Mesenchymal stem cell (in vitro differentiated cells and primary cell): ENCODE data around the gene RHOBTB3.

Experiments used
- DNase-seq: peaks from one replicate; pipeline ENCODE4 v3.0.0-alpha.2; 2013
- H2AFZ ChIP-seq: one replicate; pipeline ENCODE4 v1.6.1; 2013; ENCODE audit warnings: low read depth, mild to moderate bottlenecking, control low read depth, inconsistent platforms, low read length, moderate library complexity
- H2AK5ac ChIP-seq: 2 replicates; pipeline ENCODE4 v1.6.1; 2013; ENCODE audit warnings: low read length, moderate library complexity, mild to moderate bottlenecking, inconsistent platforms; ENCODE audit not compliant: severe bottlenecking
- H2BK120ac ChIP-seq: one replicate; pipeline ENCODE4 v1.6.1; 2013; ENCODE audit warnings: low read depth, mild to moderate bottlenecking, inconsistent platforms, low read length, moderate library complexity
- H2BK12ac ChIP-seq, 2 experiments: one replicate each; pipeline ENCODE4 v1.6.1; 2013; ENCODE audit warnings: inconsistent platforms in 2 of 2, low read length in 2 of 2, mild to moderate bottlenecking in 2 of 2, moderate library complexity in 2 of 2, control low read depth in 1 of 2
- H2BK15ac ChIP-seq: one replicate; pipeline ENCODE4 v1.6.1; 2013; ENCODE audit warnings: mild to moderate bottlenecking, low read depth, inconsistent platforms; ENCODE audit not compliant: poor library complexity, severe bottlenecking
- H2BK5ac ChIP-seq: 2 replicates; pipeline ENCODE4 v1.6.1; 2013; ENCODE audit warnings: low read depth, mild to moderate bottlenecking, low read length, control low read depth, inconsistent platforms; ENCODE audit not compliant: poor library complexity, severe bottlenecking
- H3K14ac ChIP-seq, 2 experiments: one replicate each; pipeline ENCODE4 v1.6.1; 2013; ENCODE audit warnings: inconsistent platforms in 2 of 2, low read length in 2 of 2, control low read depth in 1 of 2, mild to moderate bottlenecking in 1 of 2, moderate library complexity in 1 of 2
- H3K18ac ChIP-seq, 2 experiments: one replicate each; pipeline ENCODE4 v1.6.1; 2013; ENCODE audit warnings: inconsistent platforms in 2 of 2, low read length in 2 of 2, control low read depth in 1 of 2, low read depth in 1 of 2, mild to moderate bottlenecking in 1 of 2
- H3K23ac ChIP-seq, 2 experiments: one replicate each; pipeline ENCODE4 v1.6.1; 2013; ENCODE audit warnings: inconsistent platforms in 2 of 2, low read length in 2 of 2, mild to moderate bottlenecking in 2 of 2, moderate library complexity in 2 of 2, control low read depth in 1 of 2
- H3K27ac ChIP-seq: 2 replicates; pipeline ENCODE4 v1.5.1; 2013; ENCODE audit warnings: mild to moderate bottlenecking, moderate library complexity, low read length, control low read depth, inconsistent platforms; ENCODE audit not compliant: poor library complexity, severe bottlenecking
- H3K27me3 ChIP-seq, 2 experiments: 2 replicates each; pipeline versions ENCODE4 v1.6.1 to v1.7.0; 2013; ENCODE audit warnings: low read length in 2 of 2, mild to moderate bottlenecking in 2 of 2, moderate library complexity in 2 of 2, control low read depth in 1 of 2, inconsistent platforms in 1 of 2; ENCODE audit not compliant: control insufficient read depth in 1 of 2, insufficient read depth in 1 of 2
- H3K36me3 ChIP-seq, 2 experiments: 2 replicates each; pipeline versions ENCODE4 v1.6.1 to v1.7.0; 2013; ENCODE audit warnings: low read length in 2 of 2, control low read depth in 1 of 2, inconsistent platforms in 1 of 2, low read depth in 1 of 2, mild to moderate bottlenecking in 1 of 2; ENCODE audit not compliant: insufficient read depth in 2 of 2, control insufficient read depth in 1 of 2
- H3K4ac ChIP-seq, 2 experiments: one replicate each; pipeline ENCODE4 v1.6.1; 2013; ENCODE audit warnings: inconsistent platforms in 2 of 2, low read length in 2 of 2, mild to moderate bottlenecking in 2 of 2, moderate library complexity in 2 of 2, control low read depth in 1 of 2, low read depth in 1 of 2
- H3K4me1 ChIP-seq: 2 replicates; pipeline ENCODE4 v1.6.1; 2013; ENCODE audit warnings: low read depth, low read length, control low read depth; ENCODE audit not compliant: control insufficient read depth, insufficient read depth
- H3K4me2 ChIP-seq: 2 replicates; pipeline ENCODE4 v1.6.1; 2013; ENCODE audit warnings: low read length, mild to moderate bottlenecking, inconsistent platforms; ENCODE audit not compliant: poor library complexity, severe bottlenecking
- H3K4me3 ChIP-seq, 2 experiments: 2 replicates each; pipeline versions ENCODE4 v1.5.1 to v1.7.0; 2013; ENCODE audit warnings: low read length in 2 of 2, mild to moderate bottlenecking in 2 of 2, control low read depth in 1 of 2, low read depth in 1 of 2; ENCODE audit not compliant: insufficient read depth in 1 of 2
- H3K79me1 ChIP-seq: replicated peaks from 2 replicates; pipeline ENCODE4 v1.6.1; 2013; ENCODE audit warnings: mild to moderate bottlenecking, control low read depth, low read length, inconsistent platforms; ENCODE audit not compliant: poor library complexity, severe bottlenecking
- H3K9ac ChIP-seq: 2 replicates; pipeline ENCODE4 v1.7.0; 2013; ENCODE audit warnings: mild to moderate bottlenecking, low read length, moderate library complexity
- H3K9me3 ChIP-seq: 2 replicates; pipeline ENCODE4 v1.7.0; 2013; ENCODE audit warnings: mild to moderate bottlenecking, low read length; ENCODE audit not compliant: control insufficient read depth
- H4K8ac ChIP-seq: one replicate; pipeline ENCODE4 v1.6.1; 2013; ENCODE audit warnings: inconsistent platforms, mild to moderate bottlenecking, low read length, moderate library complexity
- H4K91ac ChIP-seq: one replicate; pipeline ENCODE4 v1.6.1; 2013; ENCODE audit warnings: mild to moderate bottlenecking, low read length, inconsistent platforms
- WGBS: methylation state at CpG from one replicate; pipeline ENCODE4 v1.1.7; 2013; ENCODE audit warnings: mixed read lengths; 5-methylcytosine and 5-hydroxymethylcytosine counted together

The RHOBTB3 gene

DNA sequence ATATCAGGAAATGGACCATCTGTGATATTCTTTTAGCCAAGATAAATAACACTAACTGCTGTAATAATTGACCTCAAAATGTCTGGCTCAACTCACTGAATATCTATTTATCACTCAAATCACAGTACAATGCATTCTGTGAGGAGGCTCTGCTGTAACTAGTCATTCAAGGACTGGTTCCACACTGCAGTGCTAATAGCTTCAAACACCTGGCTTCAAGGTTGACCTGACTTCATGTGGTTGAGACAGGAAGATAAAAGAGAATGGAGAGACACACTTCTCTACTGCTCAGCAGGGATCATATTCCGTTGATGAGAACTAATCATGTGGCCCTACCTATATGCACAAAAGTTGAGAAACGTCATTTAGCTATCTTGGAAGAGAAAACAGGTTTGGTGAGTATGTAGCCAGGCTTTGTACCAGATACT lies 3.4 kb upstream of the RHOBTB3 start:
- H3K4me1 ChIP-seq: peaks cover 1% of the 10 kb centered on the region
- H2BK120ac ChIP-seq: no peak overlapping the region
- no peak overlapping the region for H2BK5ac ChIP-seq
- no peak overlapping the region for H4K8ac ChIP-seq
- H2AFZ ChIP-seq: no peak overlapping the region
- H2BK12ac ChIP-seq: peak overlapping the region; percentile 80
- WGBS: 82% methylated on average over 2 of the region's 2 CpGs
- peak overlapping the region in 1 of 2 experiments; percentile 62 for H3K18ac ChIP-seq
- H3K79me1 ChIP-seq: peaks cover 1% of the 10 kb centered on the region
- no peak overlapping the region for H4K91ac ChIP-seq
- H3K27me3 ChIP-seq: no peaks in the 10 kb centered on the region
- peak overlapping the region; percentile 78 for H3K9ac ChIP-seq
- no peaks in the 10 kb centered on the region for H3K36me3 ChIP-seq
- H3K4me3 ChIP-seq: no peak overlapping the region
- H3K4ac ChIP-seq: peak overlapping the region in 1 of 2 experiments; percentile 6
- H3K23ac ChIP-seq: no peak overlapping the region
- H2AK5ac ChIP-seq: no peak overlapping the region
- no peak overlapping the region for H3K4me2 ChIP-seq
- no peak overlapping the region for H3K14ac ChIP-seq
- no peak overlapping the region for H3K27ac ChIP-seq
- H3K9me3 ChIP-seq: no peaks in the 10 kb centered on the region
- H2BK15ac ChIP-seq: no peak overlapping the region
- no peak for DNase-seq

DNA sequence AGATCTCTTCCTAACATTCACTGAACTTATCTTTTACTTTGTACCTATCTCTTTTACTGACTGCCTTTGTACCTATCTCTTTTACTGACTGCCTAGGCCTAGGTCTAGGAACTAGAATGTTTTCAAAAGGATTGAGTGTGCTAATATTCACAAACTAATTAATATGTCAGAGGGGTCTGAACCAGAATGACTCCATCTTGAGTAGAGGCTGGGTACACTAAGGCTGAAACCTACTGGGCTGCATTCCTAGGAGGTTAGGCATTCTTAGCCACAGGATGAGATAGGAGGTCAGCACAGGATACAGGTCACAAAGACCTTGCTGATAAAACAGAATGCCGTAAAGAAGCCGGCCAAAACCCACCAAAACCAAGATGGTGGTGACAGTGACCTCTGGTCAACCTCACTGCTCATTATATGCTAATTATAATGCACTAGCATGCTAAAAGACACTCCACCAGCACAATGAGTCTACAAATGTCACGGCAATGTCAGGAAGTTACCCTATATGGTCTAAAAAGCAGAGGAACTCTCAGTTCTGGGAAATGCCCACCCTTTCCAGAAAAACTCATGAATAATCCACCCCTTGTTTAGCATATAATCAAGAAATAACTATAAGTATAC lies 2.5 kb upstream of the RHOBTB3 start:
- H3K4me1 ChIP-seq: peaks cover 1% of the 10 kb centered on the region
- peak; percentile 58 for DNase-seq

DNA sequence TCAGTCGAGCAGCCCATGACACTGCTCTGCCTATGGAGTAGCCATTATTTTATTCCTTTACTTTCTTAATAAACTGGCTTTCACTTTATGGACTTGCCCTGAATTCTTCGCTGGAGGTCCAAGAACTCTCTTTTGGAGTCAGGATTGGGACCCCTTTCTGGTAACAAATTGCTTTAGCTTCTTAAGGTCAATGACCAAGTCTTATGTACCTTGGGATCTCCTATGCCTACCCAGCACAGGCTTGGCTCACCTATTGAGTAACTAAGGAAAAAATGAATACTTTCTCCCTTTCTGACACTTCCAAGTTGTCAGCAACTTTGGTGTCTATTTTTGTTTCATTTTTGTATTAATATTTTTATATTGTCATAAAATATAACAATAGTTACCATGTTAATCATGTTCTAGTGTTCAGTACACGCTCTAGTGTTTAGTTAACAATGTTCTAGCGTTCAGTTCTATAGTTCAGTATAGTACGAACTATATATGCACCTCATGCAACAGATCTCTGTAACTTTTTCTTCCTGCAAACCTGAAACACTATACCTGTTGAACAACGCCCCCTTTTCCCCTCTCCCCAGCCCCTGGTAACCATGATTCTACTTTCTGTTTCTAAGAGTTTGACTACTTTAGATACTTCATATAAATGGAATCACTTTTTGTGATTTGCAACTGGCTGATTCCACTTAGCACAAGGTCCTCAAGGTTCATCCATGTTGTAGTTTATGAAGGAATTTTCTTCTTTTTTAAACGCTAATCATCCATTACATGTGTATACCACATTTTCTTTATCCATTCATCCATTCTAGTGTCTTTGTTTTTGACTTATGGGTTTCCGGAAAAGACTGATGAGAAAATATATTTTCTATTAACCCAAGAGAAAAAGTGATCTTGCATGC lies 1.8 kb upstream of the RHOBTB3 start:
- WGBS: 95% methylated on average over 5 of the region's 8 CpGs
- Histone ChIP-seq H3K4ac (no peak overlapping the region), H4K91ac (no peak overlapping the region), H3K36me3 (no peaks in the 10 kb centered on the region), H2AFZ (no peak overlapping the region), H3K9ac (peak overlapping the region; percentile 89), H3K9me3 (no peaks in the 10 kb centered on the region), H3K79me1 (peaks cover 1% of the 10 kb centered on the region), H3K4me2 (no peak overlapping the region), H2BK5ac (no peak overlapping the region), H2AK5ac (peak overlapping the region; percentile 82), H2BK120ac (no peak overlapping the region), H3K23ac (no peak overlapping the region), H3K27me3 (no peaks in the 10 kb centered on the region), H3K27ac (no peak overlapping the region), H3K4me3 (peak overlapping the region in 1 of 2 experiments; percentile 99), H2BK12ac (no peak overlapping the region), H2BK15ac (no peak overlapping the region), H3K18ac (no peak overlapping the region), H4K8ac (no peak overlapping the region), H3K14ac (no peak overlapping the region), H3K4me1 (peaks cover 1% of the 10 kb centered on the region)
- no peak for DNase-seq

More for the DNA sequence above, 2.5 kb upstream of the RHOBTB3 start:
- H3K9me3 ChIP-seq: no peaks in the 10 kb centered on the region
- no peak overlapping the region for H3K14ac ChIP-seq
- no peak overlapping the region for H3K9ac ChIP-seq
- H3K4ac ChIP-seq: no peak overlapping the region
- no peak overlapping the region for H3K4me2 ChIP-seq
- H2AFZ ChIP-seq: no peak overlapping the region
- H3K4me3 ChIP-seq: no peak overlapping the region
- H2BK12ac ChIP-seq: no peak overlapping the region
- H3K18ac ChIP-seq: peak overlapping the region in 1 of 2 experiments; percentile 62
- no peak overlapping the region for H3K27ac ChIP-seq
- peak overlapping the region; percentile 63 for H2AK5ac ChIP-seq
- H4K8ac ChIP-seq: no peak overlapping the region
- H2BK15ac ChIP-seq: no peak overlapping the region
- H3K23ac ChIP-seq: no peak overlapping the region
- H2BK5ac ChIP-seq: no peak overlapping the region
- 64% methylated on average over 3 of the region's 3 CpGs for WGBS
- H3K36me3 ChIP-seq: no peaks in the 10 kb centered on the region
- no peaks in the 10 kb centered on the region for H3K27me3 ChIP-seq
- no peak overlapping the region for H2BK120ac ChIP-seq
- no peak overlapping the region for H4K91ac ChIP-seq
- peaks cover 1% of the 10 kb centered on the region for H3K79me1 ChIP-seq

- Histone ChIP-seq H3K27me3 (no peaks in the 10 kb centered on the region), H3K79me1 (peaks cover 1% of the 10 kb centered on the region), H4K91ac (no peak overlapping the region), H3K4me3 (peak overlapping the region in 1 of 2 experiments; percentile 99), H4K8ac (no peak overlapping the region), H3K4me1 (peaks cover 3% of the 10 kb centered on the region), H2AK5ac (no peak overlapping the region), H3K36me3 (no peaks in the 10 kb centered on the region), H3K18ac (no peak overlapping the region), H3K14ac (no peak overlapping the region), H3K23ac (no peak overlapping the region), H2BK5ac (no peak overlapping the region), H2BK15ac (no peak overlapping the region), H2BK12ac (no peak overlapping the region), H2AFZ (no peak overlapping the region), H3K9me3 (no peaks in the 10 kb centered on the region), H2BK120ac (no peak overlapping the region), H3K4ac (no peak overlapping the region), H3K9ac (peak overlapping the region; percentile 89), H3K27ac (peak overlapping the region; percentile 72), H3K4me2 (peak overlapping the region; percentile 66)
- WGBS: 27% methylated on average over 6 of the region's 11 CpGs
- no peak for DNase-seq
Observed at GRCh38 chr5:95730011-95730700, 980 bp upstream of the RHOBTB3 start.
